Keratinocyte (primary cell): ENCODE measurements around the gene TDRD6. TPM values are rescaled to one million over a fixed set of nuclear protein-coding genes. Genes with fewer than 3 reads are reported as not detected.

ENCODE experiments used
- DNase-seq: peaks from one replicate; pipeline ENCODE4 v3.0.0-alpha.2; 2011; ENCODE audit warnings: low read depth, missing footprints, low spot score
- FAIRE-seq: peaks from 2 replicates; lab custom pipeline; 2011; peaks lifted over from hg19 to GRCh38; lab: Jason Lieb, UNC
- H2AFZ ChIP-seq: 2 replicates; pipeline ENCODE4 v1.6.0; 2012; ENCODE audit warnings: low read length, control low read depth, inconsistent platforms; ENCODE audit not compliant: control insufficient read depth
- H3K27ac ChIP-seq: 2 replicates; pipeline ENCODE4 v1.5.1; 2011; ENCODE audit warnings: low read length; ENCODE audit not compliant: control insufficient read depth, insufficient read depth
- H3K27me3 ChIP-seq: 3 replicates; pipeline ENCODE4 v1.6.0; 2011; ENCODE audit warnings: low read length; ENCODE audit not compliant: control insufficient read depth, insufficient read depth; ENCODE audit errors: extremely low read depth
- H3K36me3 ChIP-seq, 2 experiments: 2 replicates in 1 of 2; 3 replicates in 1 of 2; pipeline ENCODE4 v1.5.1; 2011; ENCODE audit warnings: low read length in 2 of 2, mild to moderate bottlenecking in 1 of 2; ENCODE audit not compliant: control insufficient read depth in 2 of 2, insufficient read depth in 2 of 2; ENCODE audit errors: extremely low read depth in 1 of 2
- H3K4me1 ChIP-seq: 3 replicates; pipeline ENCODE4 v1.5.1; 2011; ENCODE audit warnings: low read length; ENCODE audit not compliant: control insufficient read depth, insufficient read depth; ENCODE audit errors: extremely low read depth
- H3K4me2 ChIP-seq: 3 replicates; pipeline ENCODE4 v1.6.0; 2011; ENCODE audit warnings: low read depth, low read length; ENCODE audit not compliant: control insufficient read depth, insufficient read depth; ENCODE audit errors: extremely low read depth
- H3K4me3 ChIP-seq, 3 experiments: fragments of 200-600 bp in 1 of 3; sonication (generic) in 1 of 3; 2 replicates in 2 of 3; 3 replicates in 1 of 3; pipeline ENCODE4 v1.5.1; 2011 to 2016; ENCODE audit warnings: low read length in 3 of 3, mild to moderate bottlenecking in 3 of 3, control low read depth in 2 of 3, inconsistent platforms in 1 of 3, low read depth in 1 of 3, mixed read lengths in 1 of 3, mixed run types in 1 of 3, moderate library complexity in 1 of 3; ENCODE audit not compliant: control insufficient read depth in 2 of 3, insufficient read depth in 2 of 3; ENCODE audit errors: extremely low read depth in 1 of 3
- H3K79me2 ChIP-seq: 2 replicates; pipeline ENCODE4 v1.6.0; 2012; ENCODE audit warnings: low read length; ENCODE audit not compliant: control insufficient read depth, insufficient read depth
- H3K9ac ChIP-seq: 3 replicates; pipeline ENCODE4 v1.6.0; 2011; ENCODE audit warnings: low read length; ENCODE audit not compliant: control insufficient read depth, insufficient read depth; ENCODE audit errors: extremely low read depth
- H3K9me1 ChIP-seq: 3 replicates; pipeline ENCODE4 v1.6.0; 2011; ENCODE audit warnings: low read length; ENCODE audit not compliant: control insufficient read depth, insufficient read depth; ENCODE audit errors: extremely low read depth
- H3K9me3 ChIP-seq: 2 replicates; pipeline ENCODE4 v1.5.1; 2012; ENCODE audit warnings: low read depth, low read length; ENCODE audit not compliant: control insufficient read depth
- H4K20me1 ChIP-seq: 3 replicates; pipeline ENCODE4 v1.6.0; 2011; ENCODE audit warnings: low read length; ENCODE audit not compliant: control insufficient read depth, insufficient read depth; ENCODE audit errors: extremely low read depth
- EZH2 ChIP-seq: IDR thresholded peaks from one replicate; pipeline ENCODE4 v1.6.1; 2012; ENCODE audit warnings: inconsistent platforms, mild to moderate bottlenecking, low read length, moderate library complexity
- dilution Hi-C: fragments of 300-500 bp; cut with MboI; formaldehyde crosslinking; loops from one replicate; pipeline ENCODE4 v1.7.0; 2020; ENCODE audit warnings: low sequenced_read_pairs; ENCODE audit not compliant: extremely low pct_ligation_motif_present
- polyA plus RNA-seq, 5 experiments: library from polyadenylated mRNA; depleted of rRNA in 3 of 5; stranded (reverse) in 3 of 5; stranded (forward) in 1 of 5; unstranded in 1 of 5; fragments of >200 nt; gene quantifications; 1 replicate in 1 of 5; 2 replicates in 3 of 5; 3 replicates in 1 of 5; pipeline versions ENCODE4 v1.2.1 to v1.2.3, GENCODE V29; 2011 to 2012; ENCODE audit warnings: missing spikeins in 2 of 5, low read depth in 1 of 5, low replicate concordance in 1 of 5
- TF ChIP-seq, protein P1 (sequence below), 3 experiments: IDR thresholded peaks in 1 of 3; conservative IDR thresholded peaks in 1 of 3; optimal IDR thresholded peaks in 1 of 3; 2 replicates in 2 of 3; 3 replicates in 1 of 3; pipeline versions ENCODE3 to v1.5.1; 2011; ENCODE audit warnings: low read length in 3 of 3, mild to moderate bottlenecking in 3 of 3, moderate library complexity in 2 of 3, control low read depth in 1 of 3, inconsistent platforms in 1 of 3; ENCODE audit not compliant: insufficient read depth in 2 of 3; ENCODE audit errors: extremely low read depth in 1 of 3

The TDRD6 gene
- polyA plus RNA-seq, 1 donor (not counting 4 experiments of a cell fraction or from before 2014, with no cell fraction given), result 0.25 TPM

DNA sequence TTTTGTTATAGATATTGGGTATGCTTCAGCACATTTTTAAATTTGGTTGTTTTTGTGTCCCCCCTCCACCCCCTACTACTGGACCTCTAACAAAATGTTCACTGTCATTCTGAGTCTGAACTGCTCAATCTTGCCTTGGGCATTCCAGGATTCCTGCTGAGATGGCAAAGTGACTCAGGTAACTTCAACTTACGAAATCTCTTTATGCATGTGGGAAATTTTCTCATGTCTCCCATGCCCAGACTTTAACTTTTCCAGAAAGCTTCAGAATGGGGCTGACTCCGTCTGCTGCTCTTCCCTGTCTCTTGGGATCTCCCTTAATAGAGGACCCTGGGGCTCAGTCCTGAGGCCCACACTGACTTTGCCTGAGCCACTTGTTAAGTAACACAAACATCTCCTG, 49.0 kb upstream of the TDRD6 start:
- no peak overlapping the region for H3K4me3 ChIP-seq
- H3K27ac ChIP-seq, result peak overlapping the region; percentile 81
- H4K20me1 ChIP-seq, result no peaks in the 10 kb centered on the region
- no peaks in the 10 kb centered on the region for H3K79me2 ChIP-seq
- H3K9ac ChIP-seq, result peak overlapping the region; percentile 65
- DNase-seq (no peak), FAIRE-seq (peak; percentile 73)
- H3K9me3 ChIP-seq, result no peaks in the 10 kb centered on the region
- no peaks in the 10 kb centered on the region for H3K27me3 ChIP-seq
- H3K4me1 ChIP-seq, result peaks cover 33% of the 10 kb centered on the region
- peak overlapping the region; percentile 65 for H3K4me2 ChIP-seq
- H2AFZ ChIP-seq, result peak overlapping the region; percentile 85
- no peaks in the 10 kb centered on the region for H3K9me1 ChIP-seq
- no peak for TF ChIP-seq EZH2
- TF ChIP-seq, protein P1, sequence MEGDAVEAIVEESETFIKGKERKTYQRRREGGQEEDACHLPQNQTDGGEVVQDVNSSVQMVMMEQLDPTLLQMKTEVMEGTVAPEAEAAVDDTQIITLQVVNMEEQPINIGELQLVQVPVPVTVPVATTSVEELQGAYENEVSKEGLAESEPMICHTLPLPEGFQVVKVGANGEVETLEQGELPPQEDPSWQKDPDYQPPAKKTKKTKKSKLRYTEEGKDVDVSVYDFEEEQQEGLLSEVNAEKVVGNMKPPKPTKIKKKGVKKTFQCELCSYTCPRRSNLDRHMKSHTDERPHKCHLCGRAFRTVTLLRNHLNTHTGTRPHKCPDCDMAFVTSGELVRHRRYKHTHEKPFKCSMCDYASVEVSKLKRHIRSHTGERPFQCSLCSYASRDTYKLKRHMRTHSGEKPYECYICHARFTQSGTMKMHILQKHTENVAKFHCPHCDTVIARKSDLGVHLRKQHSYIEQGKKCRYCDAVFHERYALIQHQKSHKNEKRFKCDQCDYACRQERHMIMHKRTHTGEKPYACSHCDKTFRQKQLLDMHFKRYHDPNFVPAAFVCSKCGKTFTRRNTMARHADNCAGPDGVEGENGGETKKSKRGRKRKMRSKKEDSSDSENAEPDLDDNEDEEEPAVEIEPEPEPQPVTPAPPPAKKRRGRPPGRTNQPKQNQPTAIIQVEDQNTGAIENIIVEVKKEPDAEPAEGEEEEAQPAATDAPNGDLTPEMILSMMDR (optimal IDR thresholded peaks at IDR 0.05 in 1 of 3, IDR thresholded peaks at IDR 0.05 in 1 of 3, conservative IDR thresholded peaks at IDR 0.05 in 1 of 3; ENCODE audit: extremely low read depth in 1 of 3, insufficient read depth in 2 of 3, low read length in 3 of 3), result no peak
- no peaks in the 10 kb centered on the region for H3K36me3 ChIP-seq
- dilution Hi-C loops, result no loop called here

DNA sequence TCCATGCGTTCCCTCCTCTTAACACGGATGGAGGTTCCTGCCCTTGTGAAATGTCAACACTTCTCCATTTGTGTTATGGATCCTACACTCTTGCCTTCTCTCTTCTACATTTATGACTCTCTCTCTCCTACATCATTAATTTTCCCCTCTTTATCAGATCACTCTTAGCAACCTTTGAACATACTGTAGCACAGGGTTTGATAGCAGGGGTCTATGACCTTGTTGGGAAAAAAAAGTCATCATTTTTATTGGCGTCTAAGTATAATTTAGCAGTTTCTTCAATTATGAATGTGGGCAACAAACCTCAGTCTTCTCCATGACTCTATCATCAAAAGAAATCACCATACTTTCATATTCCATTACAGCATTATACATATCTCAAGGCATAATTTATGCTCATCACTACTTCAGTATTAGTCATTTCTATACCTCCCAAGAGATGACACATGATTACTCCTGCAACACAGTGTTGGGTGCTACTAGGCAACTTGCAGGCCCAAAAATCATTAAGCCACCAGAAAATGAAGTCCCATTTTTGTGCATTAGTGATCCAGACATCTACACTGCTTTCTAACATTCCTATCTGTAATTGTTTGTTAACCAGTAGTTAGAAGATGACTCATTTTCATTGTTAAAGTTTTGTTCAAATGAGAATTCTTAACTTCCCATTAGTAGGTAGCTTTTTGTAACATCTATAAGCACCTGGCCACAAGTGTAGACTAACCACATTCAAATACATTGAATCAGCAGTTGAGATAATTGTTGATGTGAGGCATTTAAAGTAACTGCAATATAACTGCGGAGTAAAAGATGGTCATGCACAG, 44.5 kb upstream of the TDRD6 start:
- Histone ChIP-seq H4K20me1 (no peaks in the 10 kb centered on the region), H3K4me1 (peaks cover 26% of the 10 kb centered on the region), H3K27me3 (no peaks in the 10 kb centered on the region), H3K4me2 (peak overlapping the region; percentile 33), H3K9ac (no peak overlapping the region), H3K79me2 (no peaks in the 10 kb centered on the region), H3K9me1 (no peaks in the 10 kb centered on the region), H3K4me3 (no peak overlapping the region), H3K9me3 (no peaks in the 10 kb centered on the region), H3K27ac (peak overlapping the region; percentile 53), H3K36me3 (no peaks in the 10 kb centered on the region), H2AFZ (no peak overlapping the region)
- FAIRE-seq (peak; percentile 83), DNase-seq (peak; percentile 35)
- dilution Hi-C loops, result no loop called here
- TF ChIP-seq, protein P1 (optimal IDR thresholded peaks at IDR 0.05 in 1 of 3, IDR thresholded peaks at IDR 0.05 in 1 of 3, conservative IDR thresholded peaks at IDR 0.05 in 1 of 3; ENCODE audit: extremely low read depth in 1 of 3, insufficient read depth in 2 of 3, low read length in 3 of 3), result no peak
- TF ChIP-seq EZH2, result no peak
